ENCODE results near the gene EHD1.

Gene EHD1

GRCh38 chr11:64924910-64925284 lies 46.5 kb upstream of the EHD1 start:
- Histone ChIP-seq H4K20me1 (ENCODE audit: insufficient read depth, low read length) (no peaks in the 10 kb centered on the region), H3K4me1 (ENCODE audit: low read length) (no peaks in the 10 kb centered on the region), H3K9me3 (replicated peaks; ENCODE audit: insufficient read depth, low read length) (no peaks in the 10 kb centered on the region), H3K36me3 (replicated peaks; ENCODE audit: insufficient read depth, low read length) (no peaks in the 10 kb centered on the region), H3K27ac (ENCODE audit: low read length) (no peak overlapping the region), H3F3A (ENCODE audit: insufficient read depth, low read length) (no peaks in the 10 kb centered on the region), H3K4me2 (ENCODE audit: low read depth, low read length) (peak overlapping the region; percentile 97), H2AFZ (ENCODE audit: low read length) (peak overlapping the region; percentile 99), H3K9ac (ENCODE audit: low read length) (peak overlapping the region; percentile 82), H3K79me2 (ENCODE audit: low read length) (no peaks in the 10 kb centered on the region), H3K4me3 (ENCODE audit: low read length) (peak overlapping the region; percentile 70), H3K27me3 (replicated peaks; ENCODE audit: insufficient read depth, low read length) (no peaks in the 10 kb centered on the region), H3K9me2 (replicated peaks; ENCODE audit: insufficient read depth, low read length) (no peaks in the 10 kb centered on the region)
- no peak for DNase-seq
- TF ChIP-seq CTCF (IDR thresholded peaks at IDR 0.05; ENCODE audit: low read length) (no peak), EZH2phosphoT487 (IDR thresholded peaks at IDR 0.05; ENCODE audit: low read length) (no peak), EZH2 (optimal IDR thresholded peaks at IDR 0.05; ENCODE audit: low read depth, low read length) (no peak)

- H3F3A ChIP-seq (ENCODE audit: insufficient read depth, low read length) = no peaks in the 10 kb centered on the region
- H3K9me3 ChIP-seq (replicated peaks; ENCODE audit: insufficient read depth, low read length) = no peaks in the 10 kb centered on the region
- H2AFZ ChIP-seq (ENCODE audit: low read length) = peak within 1 kb of the TSS; percentile 99
- no peaks in the 10 kb centered on the region for H3K36me3 ChIP-seq (replicated peaks; ENCODE audit: insufficient read depth, low read length)
- H3K27me3 ChIP-seq (replicated peaks; ENCODE audit: insufficient read depth, low read length) = no peaks in the 10 kb centered on the region
- TF ChIP-seq EZH2 (optimal IDR thresholded peaks at IDR 0.05; ENCODE audit: low read depth, low read length) (no peak), EZH2phosphoT487 (IDR thresholded peaks at IDR 0.05; ENCODE audit: low read length) (no peak), CTCF (IDR thresholded peaks at IDR 0.05; ENCODE audit: low read length) (no peak)
- H3K27ac ChIP-seq (ENCODE audit: low read length) = peak within 1 kb of the TSS; percentile 67; the same call in 1 of the 2 replicates
- peak; percentile 93 for DNase-seq
- H3K4me3 ChIP-seq (ENCODE audit: low read length) = peak within 1 kb of the TSS; percentile 70
- H3K9me2 ChIP-seq (replicated peaks; ENCODE audit: insufficient read depth, low read length) = no peaks in the 10 kb centered on the region
- H3K79me2 ChIP-seq (ENCODE audit: low read length) = no peaks in the 10 kb centered on the region
- peak within 1 kb of the TSS; percentile 82 for H3K9ac ChIP-seq (ENCODE audit: low read length)
- H4K20me1 ChIP-seq (ENCODE audit: insufficient read depth, low read length) = no peaks in the 10 kb centered on the region
- H3K4me2 ChIP-seq (ENCODE audit: low read depth, low read length) = peak within 1 kb of the TSS; percentile 97
- no peaks in the 10 kb centered on the region for H3K4me1 ChIP-seq (ENCODE audit: low read length)
Measured at GRCh38 chr11:64923944-64924909, 45.8 kb upstream of the EHD1 start, which contains the start of gene PPP2R5B. Gene PPP2R5B (plus strand): TSS chr11:64924689. CDS start chr11:64925735, 1,046 bp downstream.

- H3K4me2 ChIP-seq (ENCODE audit: low read depth, low read length) = 0 out of 2 replicates have a peak overlapping the region, but pooled peaks have one; percentile 97
- H3K9ac ChIP-seq (ENCODE audit: low read length) = no peak overlapping the region
- no peak overlapping the region for H3K4me3 ChIP-seq (ENCODE audit: low read length)
- no peaks in the 10 kb centered on the region for H3K79me2 ChIP-seq (ENCODE audit: low read length)
- H2AFZ ChIP-seq (ENCODE audit: low read length) = peak overlapping the region; percentile 99
- no peaks in the 10 kb centered on the region for H3K9me2 ChIP-seq (replicated peaks; ENCODE audit: insufficient read depth, low read length)
- H3F3A ChIP-seq (ENCODE audit: insufficient read depth, low read length) = no peaks in the 10 kb centered on the region
- DNase-seq = no peak
- H3K27me3 ChIP-seq (replicated peaks; ENCODE audit: insufficient read depth, low read length) = no peaks in the 10 kb centered on the region
- H3K36me3 ChIP-seq (replicated peaks; ENCODE audit: insufficient read depth, low read length) = no peaks in the 10 kb centered on the region
- H3K27ac ChIP-seq (ENCODE audit: low read length) = no peak overlapping the region
- H4K20me1 ChIP-seq (ENCODE audit: insufficient read depth, low read length) = no peaks in the 10 kb centered on the region
- no peak for TF ChIP-seq CTCF (IDR thresholded peaks at IDR 0.05; ENCODE audit: low read length)
- no peak for TF ChIP-seq EZH2phosphoT487 (IDR thresholded peaks at IDR 0.05; ENCODE audit: low read length)
- TF ChIP-seq EZH2 (optimal IDR thresholded peaks at IDR 0.05; ENCODE audit: low read depth, low read length) = no peak
- H3K4me1 ChIP-seq (ENCODE audit: low read length) = no peaks in the 10 kb centered on the region
- H3K9me3 ChIP-seq (replicated peaks; ENCODE audit: insufficient read depth, low read length) = no peaks in the 10 kb centered on the region
Measured at GRCh38 chr11:64923151-64923661, 44.8 kb upstream of the EHD1 start.

Measured in MM.1S (cell line).